Measurements from ENCODE around the gene MBTD1. TPM values are rescaled to one million over a fixed set of nuclear protein-coding genes. Genes with fewer than 3 reads are reported as not detected.

The MBTD1 gene
- total RNA-seq, 2 donors from 2014 or later = 15.5 to 16.9 TPM

DNA sequence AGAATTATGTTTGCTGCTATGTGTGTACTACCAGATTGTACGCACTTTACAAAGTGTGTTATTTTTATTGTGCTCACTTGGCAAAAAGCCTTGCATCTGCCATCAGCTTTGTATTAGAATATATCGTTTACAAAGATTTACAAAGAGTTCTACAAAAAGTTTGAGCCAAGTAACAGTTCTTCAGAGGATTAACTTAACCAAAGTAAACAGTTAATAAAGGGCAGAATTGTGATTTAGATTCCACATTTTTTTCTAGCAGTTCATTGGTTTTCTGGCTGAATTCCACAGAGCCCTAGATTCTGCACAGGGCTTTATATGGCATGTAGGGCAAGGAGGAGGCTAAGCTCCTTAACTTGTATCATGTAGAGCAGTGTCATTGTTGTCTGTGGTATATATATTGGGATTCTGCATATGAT lies 29.9 kb upstream of the MBTD1 start:
- TF ChIP-seq, protein P1, sequence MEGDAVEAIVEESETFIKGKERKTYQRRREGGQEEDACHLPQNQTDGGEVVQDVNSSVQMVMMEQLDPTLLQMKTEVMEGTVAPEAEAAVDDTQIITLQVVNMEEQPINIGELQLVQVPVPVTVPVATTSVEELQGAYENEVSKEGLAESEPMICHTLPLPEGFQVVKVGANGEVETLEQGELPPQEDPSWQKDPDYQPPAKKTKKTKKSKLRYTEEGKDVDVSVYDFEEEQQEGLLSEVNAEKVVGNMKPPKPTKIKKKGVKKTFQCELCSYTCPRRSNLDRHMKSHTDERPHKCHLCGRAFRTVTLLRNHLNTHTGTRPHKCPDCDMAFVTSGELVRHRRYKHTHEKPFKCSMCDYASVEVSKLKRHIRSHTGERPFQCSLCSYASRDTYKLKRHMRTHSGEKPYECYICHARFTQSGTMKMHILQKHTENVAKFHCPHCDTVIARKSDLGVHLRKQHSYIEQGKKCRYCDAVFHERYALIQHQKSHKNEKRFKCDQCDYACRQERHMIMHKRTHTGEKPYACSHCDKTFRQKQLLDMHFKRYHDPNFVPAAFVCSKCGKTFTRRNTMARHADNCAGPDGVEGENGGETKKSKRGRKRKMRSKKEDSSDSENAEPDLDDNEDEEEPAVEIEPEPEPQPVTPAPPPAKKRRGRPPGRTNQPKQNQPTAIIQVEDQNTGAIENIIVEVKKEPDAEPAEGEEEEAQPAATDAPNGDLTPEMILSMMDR (IDR thresholded peaks at IDR 0.05) = no peak
- TF ChIP-seq POLR2A (IDR thresholded peaks at IDR 0.05) = no peak
- Histone ChIP-seq H3K27me3 (no peaks in the 10 kb centered on the region), H3K4me3 (no peak overlapping the region), H3K9me3 (no peaks in the 10 kb centered on the region), H3K27ac (no peak overlapping the region), H3K36me3 (replicated peaks in 1 of 2; ENCODE audit: insufficient read depth in 1 of 2, low read depth in 2 of 2) (peaks cover 0 to 14% of the 10 kb centered on the region in 2 donors), H3K4me1 (no peaks in the 10 kb centered on the region)
- no peak for DNase-seq
- ATAC-seq = no peak
- 89 to 90% methylated on average over 2 of the region's 2 CpGs for WGBS, 2 donors
- intact Hi-C loops (cut with DNase I) = loop anchor here (10.0 kb wide), 1 partner anchor 245 kb away; no protein-coding TSS in a partner anchor

DNA sequence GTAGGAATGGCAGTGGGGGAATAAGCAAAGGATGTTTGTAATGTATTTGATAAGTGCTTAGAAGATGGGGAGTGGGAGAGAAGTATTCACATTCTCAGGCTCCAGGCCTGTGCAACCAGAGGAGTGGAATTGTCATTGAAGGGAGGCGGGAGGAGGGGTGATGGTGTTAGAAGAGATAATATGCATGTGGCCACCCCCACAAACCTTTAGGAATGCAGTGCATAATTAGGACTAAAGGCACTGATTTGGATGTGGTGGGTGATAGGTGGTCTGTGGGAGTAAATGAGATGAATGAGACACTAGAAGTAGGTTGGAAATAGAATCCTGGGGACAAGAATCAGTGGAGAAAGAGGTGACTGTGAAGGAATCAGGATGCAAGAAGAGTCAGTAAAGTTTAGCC lies 27.6 kb upstream of the MBTD1 start:
- TF ChIP-seq, protein P1 (IDR thresholded peaks at IDR 0.05) = no peak
- no peak for TF ChIP-seq POLR2A (IDR thresholded peaks at IDR 0.05)
- no peaks in the 10 kb centered on the region for H3K27me3 ChIP-seq
- peaks cover 0 to 12% of the 10 kb centered on the region in 2 donors for H3K36me3 ChIP-seq (replicated peaks in 1 of 2; ENCODE audit: insufficient read depth in 1 of 2, low read depth in 2 of 2)
- DNase-seq = no peak
- WGBS, 2 donors = 83 to 93% methylated on average over 1 of the region's 1 CpG
- H3K4me1 ChIP-seq = no peaks in the 10 kb centered on the region
- ATAC-seq = no peak
- intact Hi-C loops (cut with DNase I) = no loop called here
- H3K27ac ChIP-seq = no peak overlapping the region
- H3K4me3 ChIP-seq = no peak overlapping the region
- no peaks in the 10 kb centered on the region for H3K9me3 ChIP-seq

DNA sequence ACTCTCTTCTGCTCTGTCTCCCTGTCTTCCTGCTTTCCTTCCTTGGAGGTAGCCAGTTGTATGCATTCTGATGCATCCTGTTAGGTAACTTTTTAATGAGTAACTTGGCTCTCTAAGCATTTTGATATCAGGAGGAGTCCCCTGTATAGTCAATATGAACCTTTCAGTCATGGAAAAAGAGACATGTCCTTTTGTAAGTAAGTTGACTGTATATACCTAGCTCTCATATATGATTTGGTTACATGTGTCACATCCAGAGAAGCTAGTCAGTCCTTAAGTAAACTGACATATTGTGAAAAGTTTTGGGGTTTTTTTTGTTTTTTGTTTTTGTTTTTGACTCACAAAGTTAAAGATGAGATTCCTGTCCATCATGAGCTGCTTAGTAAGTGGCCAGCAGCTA lies 19.3 kb upstream of the MBTD1 start:
- Histone ChIP-seq H3K36me3 (replicated peaks in 1 of 2; ENCODE audit: insufficient read depth in 1 of 2, low read depth in 2 of 2) (peaks cover 5 to 18% of the 10 kb centered on the region in 2 donors), H3K4me3 (no peak overlapping the region), H3K4me1 (no peaks in the 10 kb centered on the region), H3K9me3 (no peaks in the 10 kb centered on the region), H3K27me3 (no peaks in the 10 kb centered on the region), H3K27ac (no peak overlapping the region)
- intact Hi-C loops (cut with DNase I) = no loop called here
- no peak for TF ChIP-seq POLR2A (IDR thresholded peaks at IDR 0.05)
- TF ChIP-seq, protein P1 (IDR thresholded peaks at IDR 0.05) = no peak
- ATAC-seq = no peak
- no peak for DNase-seq

DNA sequence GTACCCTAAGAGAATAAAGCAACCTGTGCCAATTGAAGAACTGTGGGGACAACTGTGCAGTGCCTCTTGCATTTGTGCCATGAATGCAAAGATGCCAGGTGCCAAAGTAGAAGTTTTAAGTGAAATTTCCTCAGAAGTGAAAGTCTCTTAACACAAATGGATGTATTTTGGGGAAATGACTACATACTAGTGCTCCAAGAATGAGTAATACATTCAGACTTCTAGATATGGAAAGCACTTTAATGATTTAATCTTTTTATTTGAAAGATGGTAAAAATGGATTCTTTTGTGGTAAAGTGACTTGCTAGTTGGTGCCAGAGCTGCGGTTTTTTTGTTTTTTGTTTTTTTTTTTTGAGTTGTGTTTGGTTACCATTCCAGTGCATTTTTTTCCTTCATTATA lies 15.5 kb upstream of the MBTD1 start:
- H3K36me3 ChIP-seq (replicated peaks in 1 of 2; ENCODE audit: insufficient read depth in 1 of 2, low read depth in 2 of 2) = peaks cover 0 to 17% of the 10 kb centered on the region in 2 donors
- intact Hi-C loops (cut with DNase I) = no loop called here
- H3K4me3 ChIP-seq = no peak overlapping the region
- H3K9me3 ChIP-seq = no peaks in the 10 kb centered on the region
- H3K4me1 ChIP-seq = peaks cover 6% of the 10 kb centered on the region
- TF ChIP-seq, protein P1 (IDR thresholded peaks at IDR 0.05) = no peak
- TF ChIP-seq POLR2A (IDR thresholded peaks at IDR 0.05) = no peak
- DNase-seq (no peak), ATAC-seq (no peak)
- no peaks in the 10 kb centered on the region for H3K27me3 ChIP-seq
- WGBS, 2 donors = 92 to 97% methylated on average over 1 of the region's 1 CpG
- no peak overlapping the region for H3K27ac ChIP-seq

DNA sequence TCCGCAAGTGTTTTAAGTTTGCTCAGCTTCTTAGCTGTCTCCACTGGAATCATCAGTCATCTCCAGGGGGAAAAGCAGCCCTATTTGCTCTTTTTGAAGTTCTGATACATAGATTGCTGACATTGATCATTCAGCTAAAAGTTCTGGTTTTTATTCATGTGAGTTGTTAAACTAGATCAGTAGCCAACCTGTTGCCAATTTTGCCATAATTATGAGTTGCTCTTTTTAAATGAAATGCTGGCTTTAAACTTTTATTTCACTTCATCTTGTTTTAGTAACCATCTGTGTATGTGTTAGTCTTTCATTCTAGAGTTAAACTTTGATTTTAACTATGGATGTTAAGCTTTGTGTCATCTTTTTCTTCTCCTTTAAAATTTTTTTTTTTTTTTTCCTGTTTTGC lies 13.0 kb upstream of the MBTD1 start:
- H3K36me3 ChIP-seq (replicated peaks in 1 of 2; ENCODE audit: insufficient read depth in 1 of 2, low read depth in 2 of 2) = peaks cover 0 to 24% of the 10 kb centered on the region in 2 donors
- intact Hi-C loops (cut with DNase I) = no loop called here
- WGBS, 2 donors = 96 to 100% methylated on average over 1 of the region's 1 CpG

More for the DNA sequence above, 13.0 kb upstream of the MBTD1 start:
- no peak for DNase-seq
- peaks cover 8% of the 10 kb centered on the region for H3K4me1 ChIP-seq
- ATAC-seq = no peak
- H3K4me3 ChIP-seq = no peak overlapping the region
- no peaks in the 10 kb centered on the region for H3K9me3 ChIP-seq
- TF ChIP-seq, protein P1 (IDR thresholded peaks at IDR 0.05) = no peak
- no peak for TF ChIP-seq POLR2A (IDR thresholded peaks at IDR 0.05)
- no peak overlapping the region for H3K27ac ChIP-seq
- H3K27me3 ChIP-seq = no peaks in the 10 kb centered on the region

All from body of pancreas (tissue), 4 donors.